Measurements from ENCODE around the gene EDC3.

GRCh38 chr15:74598126-74598842 lies 97.5 kb downstream of the EDC3 start:
- no peak for TF ChIP-seq CTCF (conservative IDR thresholded peaks at IDR 0.05; ENCODE audit: low read depth, low read length)
- TF ChIP-seq POLR2A (IDR thresholded peaks at IDR 0.05; ENCODE audit: low read depth, low read length), result no peak; the same call in 1 of the 2 replicates
- peak; percentile 69 for TF ChIP-seq BHLHE40 (IDR thresholded peaks at IDR 0.05; ENCODE audit: low read depth, low read length)
- no peak for TF ChIP-seq MAFK (IDR thresholded peaks at IDR 0.05; ENCODE audit: low read depth, low read length)
- TF ChIP-seq CEBPB (IDR thresholded peaks at IDR 0.05; ENCODE audit: low read depth, low read length), result no peak
- TF ChIP-seq RCOR1 (IDR thresholded peaks at IDR 0.05; ENCODE audit: insufficient replicate concordance, low read length), result no peak

Data from IMR-90 (cell line).